Lung (tissue), 12 donors: ENCODE results near the gene OR2A12. TPM values are rescaled to one million over a fixed set of nuclear protein-coding genes. Genes with fewer than 3 reads are reported as not detected.

Source experiments
- ATAC-seq: fragments of 200-7000 bp; cut with Tn5 transposase; one replicate; pipeline ENCODE4 v1.9.1; 2020; ENCODE audit warnings: moderate number of reproducible peaks; ENCODE audit not compliant: insufficient read depth, low FRiP score
- DNase-seq, 3 donors: peaks; one replicate each; pipeline ENCODE4 v3.0.0-alpha.2; 2013 to 2017
- H3K27ac ChIP-seq, 2 donors: one replicate each; pipeline ENCODE4 v1.5.1; 2013; ENCODE audit warnings: mild to moderate bottlenecking in 2 of 2, moderate library complexity in 2 of 2, control low read depth in 1 of 2, inconsistent platforms in 1 of 2, low read depth in 1 of 2, low read length in 1 of 2
- H3K27me3 ChIP-seq, 3 donors: one replicate each; pipeline ENCODE4 v1.5.1; 2013; ENCODE audit warnings: low read length in 2 of 3; ENCODE audit not compliant: control insufficient read depth in 3 of 3, insufficient read depth in 3 of 3
- H3K36me3 ChIP-seq, 4 donors: one replicate each; pipeline ENCODE4 v1.5.1; 2013; ENCODE audit warnings: low read length in 4 of 4, mild to moderate bottlenecking in 1 of 4, moderate library complexity in 1 of 4; ENCODE audit not compliant: control insufficient read depth in 4 of 4, insufficient read depth in 4 of 4
- H3K4me1 ChIP-seq, 5 donors: one replicate each; pipeline ENCODE4 v1.5.1; 2013; ENCODE audit warnings: low read length in 5 of 5, mild to moderate bottlenecking in 2 of 5, moderate library complexity in 1 of 5; ENCODE audit not compliant: control insufficient read depth in 5 of 5, insufficient read depth in 5 of 5
- H3K4me3 ChIP-seq: one replicate; pipeline ENCODE4 v1.5.1; 2013; ENCODE audit warnings: mild to moderate bottlenecking, control low read depth, moderate library complexity
- H3K9ac ChIP-seq, 2 donors: one replicate each; pipeline ENCODE4 v1.5.1; 2013; ENCODE audit warnings: low read length in 2 of 2, control low read depth in 1 of 2; ENCODE audit not compliant: insufficient read depth in 1 of 2
- H3K9me3 ChIP-seq, 4 donors: one replicate each; pipeline ENCODE4 v1.5.1; 2013; ENCODE audit warnings: low read length in 3 of 4, mild to moderate bottlenecking in 1 of 4, moderate library complexity in 1 of 4; ENCODE audit not compliant: control insufficient read depth in 4 of 4, insufficient read depth in 3 of 4
- WGBS, 2 donors: extraction: QIAGEN DNeasy Blood & Tissue Kit; methylation state at CpG; one replicate each; pipeline ENCODE4 v1.1.7; 2013; 5-methylcytosine and 5-hydroxymethylcytosine counted together
- polyA plus RNA-seq, 2 donors: library from polyadenylated mRNA; stranded (reverse); fragments of 200-250 nt; gene quantifications; one replicate each; pipeline ENCODE4 v1.2.1, GENCODE V29; 2013
- total RNA-seq, 2 donors: library from RNA; depleted of rRNA in 1 of 2; stranded (reverse); fragments of >200 nt in 1 of 2; gene quantifications; one replicate each; pipeline ENCODE4 v1.2.1, GENCODE V29; 2014 to 2021
- TF ChIP-seq, protein P1 (sequence below): IDR thresholded peaks from 2 replicates; pipeline ENCODE4 v1.5.1; 2012; ENCODE audit warnings: mild to moderate bottlenecking; ENCODE audit errors: control extremely low read depth, extremely low read depth
- donor health status: control.
- donor health status: control.
- donor health status: Bipolar disorder and iron deficiency.
- donor health status: healthy.
- donor health status: DM: yes; HTN: yes; CAD: no.

Gene OR2A12
- total and polyA plus RNA-seq, 4 donors = 0.06 TPM; not detected in 3

GRCh38 chr7:144074374-144074773 lies 11.7 kb upstream of the OR2A12 start:
- ATAC-seq = no peak
- TF ChIP-seq, protein P1, sequence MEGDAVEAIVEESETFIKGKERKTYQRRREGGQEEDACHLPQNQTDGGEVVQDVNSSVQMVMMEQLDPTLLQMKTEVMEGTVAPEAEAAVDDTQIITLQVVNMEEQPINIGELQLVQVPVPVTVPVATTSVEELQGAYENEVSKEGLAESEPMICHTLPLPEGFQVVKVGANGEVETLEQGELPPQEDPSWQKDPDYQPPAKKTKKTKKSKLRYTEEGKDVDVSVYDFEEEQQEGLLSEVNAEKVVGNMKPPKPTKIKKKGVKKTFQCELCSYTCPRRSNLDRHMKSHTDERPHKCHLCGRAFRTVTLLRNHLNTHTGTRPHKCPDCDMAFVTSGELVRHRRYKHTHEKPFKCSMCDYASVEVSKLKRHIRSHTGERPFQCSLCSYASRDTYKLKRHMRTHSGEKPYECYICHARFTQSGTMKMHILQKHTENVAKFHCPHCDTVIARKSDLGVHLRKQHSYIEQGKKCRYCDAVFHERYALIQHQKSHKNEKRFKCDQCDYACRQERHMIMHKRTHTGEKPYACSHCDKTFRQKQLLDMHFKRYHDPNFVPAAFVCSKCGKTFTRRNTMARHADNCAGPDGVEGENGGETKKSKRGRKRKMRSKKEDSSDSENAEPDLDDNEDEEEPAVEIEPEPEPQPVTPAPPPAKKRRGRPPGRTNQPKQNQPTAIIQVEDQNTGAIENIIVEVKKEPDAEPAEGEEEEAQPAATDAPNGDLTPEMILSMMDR = no peak
- WGBS, 2 donors = 94% methylated on average over 8 of the region's 8 CpGs
- Histone ChIP-seq H3K9me3 (no peaks in the 10 kb centered on the region), H3K36me3 (no peaks in the 10 kb centered on the region), H3K4me1 (no peaks in the 10 kb centered on the region), H3K4me3 (no peak overlapping the region), H3K27ac (no peak overlapping the region), H3K9ac (no peak overlapping the region), H3K27me3 (peaks cover 0 to 12% (median 0%) of the 10 kb centered on the region in 3 donors)
- DNase-seq = no peak

GRCh38 chr7:144086730-144087129 lies 652 bp downstream of the OR2A12 start:
- TF ChIP-seq, protein P1 = no peak
- H3K9me3 ChIP-seq = no peaks in the 10 kb centered on the region
- no peaks in the 10 kb centered on the region for H3K36me3 ChIP-seq
- no peak overlapping the region for H3K27ac ChIP-seq
- DNase-seq (no peak), ATAC-seq (no peak)
- no peak overlapping the region for H3K9ac ChIP-seq
- peaks cover 0 to 2% (median 0%) of the 10 kb centered on the region in 5 donors for H3K4me1 ChIP-seq
- H3K27me3 ChIP-seq = peaks cover 0 to 34% (median 0%) of the 10 kb centered on the region in 3 donors
- no peak overlapping the region for H3K4me3 ChIP-seq
- 72 to 79% methylated on average over 4 of the region's 4 CpGs for WGBS, 2 donors

- WGBS, 2 donors = 69 to 92% methylated on average over 1 of the region's 1 CpG
Observed at GRCh38 chr7:144087230-144087629, 1.2 kb downstream of the OR2A12 start.

More at GRCh38 chr7:144087230-144087629, 1.2 kb downstream of the OR2A12 start:
- no peak overlapping the region for H3K4me3 ChIP-seq
- TF ChIP-seq, protein P1 = no peak
- DNase-seq = no peak
- peaks cover 0 to 33% (median 0%) of the 10 kb centered on the region in 3 donors for H3K27me3 ChIP-seq
- no peak overlapping the region for H3K27ac ChIP-seq
- H3K36me3 ChIP-seq = no peaks in the 10 kb centered on the region
- H3K4me1 ChIP-seq = no peaks in the 10 kb centered on the region
- H3K9ac ChIP-seq = no peak overlapping the region
- ATAC-seq = no peak
- H3K9me3 ChIP-seq = peaks cover 0 to 3% (median 0%) of the 10 kb centered on the region in 4 donors
